ENCODE results near the gene DLGAP5.
A peak's percentile ranks its signal among the peaks of the same experiment; 100 is the strongest.

The DLGAP5 gene

DNA sequence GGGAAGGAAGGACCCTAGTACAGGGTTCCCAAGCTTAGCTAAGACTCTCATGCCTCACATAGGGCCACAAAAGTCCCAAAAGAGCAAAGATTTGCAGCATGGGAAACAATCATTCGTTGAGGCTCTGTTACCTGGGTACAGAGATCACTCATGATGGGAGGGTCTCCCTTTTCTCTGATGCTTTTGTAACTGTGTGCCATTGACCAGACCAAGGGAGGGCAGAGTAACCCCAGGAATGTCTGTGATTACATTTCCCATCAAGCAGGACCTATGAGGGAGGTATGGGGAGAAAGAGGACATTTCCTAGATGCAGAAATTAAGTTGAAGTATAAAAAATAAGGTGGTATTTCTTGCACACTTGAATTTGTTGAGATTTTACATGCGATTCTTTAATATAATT is 16.4 kb upstream of the DLGAP5 start:
- Histone ChIP-seq H3K4me3 (ENCODE audit: low read length) (no peak overlapping the region), H3K9me3 (ENCODE audit: control insufficient read depth, low read length) (no peaks in the 10 kb centered on the region), H3K4me1 (ENCODE audit: control insufficient read depth, insufficient read depth, low read length) (no peaks in the 10 kb centered on the region), H3K27me3 (ENCODE audit: control insufficient read depth, insufficient read depth, low read length) (no peaks in the 10 kb centered on the region), H3K36me3 (ENCODE audit: control insufficient read depth, insufficient read depth, low read length) (no peaks in the 10 kb centered on the region), H3K9ac (ENCODE audit: low read length) (no peak overlapping the region)

DNA sequence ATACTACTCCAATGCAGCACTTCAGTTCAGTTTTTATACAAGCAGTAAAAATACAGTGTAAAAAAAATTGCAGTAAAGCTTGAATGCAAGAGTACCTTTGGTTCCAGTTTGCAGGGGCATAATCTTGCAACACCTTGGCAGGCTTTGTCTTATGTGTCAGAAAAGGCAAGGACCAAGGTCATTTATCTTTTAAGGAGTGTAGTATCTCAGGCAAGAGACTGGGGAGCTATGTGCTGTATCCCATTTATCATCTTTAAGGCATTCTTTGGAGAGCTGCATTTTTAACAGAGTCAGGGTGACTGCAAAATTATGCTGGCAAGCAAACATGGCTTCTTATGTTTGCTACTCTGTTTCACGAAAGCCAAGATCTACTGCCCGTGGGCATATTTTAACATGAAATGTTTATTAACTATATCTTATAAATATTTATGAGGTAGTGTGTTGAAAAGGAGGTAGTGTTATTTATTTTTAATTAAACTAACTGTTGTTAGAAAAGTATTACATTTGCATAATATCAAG is 14.8 kb upstream of the DLGAP5 start:
- no peaks in the 10 kb centered on the region for H3K9me3 ChIP-seq (ENCODE audit: control insufficient read depth, low read length)
- H3K36me3 ChIP-seq (ENCODE audit: control insufficient read depth, insufficient read depth, low read length): no peaks in the 10 kb centered on the region
- no peaks in the 10 kb centered on the region for H3K4me1 ChIP-seq (ENCODE audit: control insufficient read depth, insufficient read depth, low read length)
- H3K9ac ChIP-seq (ENCODE audit: low read length): no peak overlapping the region
- no peak overlapping the region for H3K4me3 ChIP-seq (ENCODE audit: low read length)
- no peaks in the 10 kb centered on the region for H3K27me3 ChIP-seq (ENCODE audit: control insufficient read depth, insufficient read depth, low read length)

DNA sequence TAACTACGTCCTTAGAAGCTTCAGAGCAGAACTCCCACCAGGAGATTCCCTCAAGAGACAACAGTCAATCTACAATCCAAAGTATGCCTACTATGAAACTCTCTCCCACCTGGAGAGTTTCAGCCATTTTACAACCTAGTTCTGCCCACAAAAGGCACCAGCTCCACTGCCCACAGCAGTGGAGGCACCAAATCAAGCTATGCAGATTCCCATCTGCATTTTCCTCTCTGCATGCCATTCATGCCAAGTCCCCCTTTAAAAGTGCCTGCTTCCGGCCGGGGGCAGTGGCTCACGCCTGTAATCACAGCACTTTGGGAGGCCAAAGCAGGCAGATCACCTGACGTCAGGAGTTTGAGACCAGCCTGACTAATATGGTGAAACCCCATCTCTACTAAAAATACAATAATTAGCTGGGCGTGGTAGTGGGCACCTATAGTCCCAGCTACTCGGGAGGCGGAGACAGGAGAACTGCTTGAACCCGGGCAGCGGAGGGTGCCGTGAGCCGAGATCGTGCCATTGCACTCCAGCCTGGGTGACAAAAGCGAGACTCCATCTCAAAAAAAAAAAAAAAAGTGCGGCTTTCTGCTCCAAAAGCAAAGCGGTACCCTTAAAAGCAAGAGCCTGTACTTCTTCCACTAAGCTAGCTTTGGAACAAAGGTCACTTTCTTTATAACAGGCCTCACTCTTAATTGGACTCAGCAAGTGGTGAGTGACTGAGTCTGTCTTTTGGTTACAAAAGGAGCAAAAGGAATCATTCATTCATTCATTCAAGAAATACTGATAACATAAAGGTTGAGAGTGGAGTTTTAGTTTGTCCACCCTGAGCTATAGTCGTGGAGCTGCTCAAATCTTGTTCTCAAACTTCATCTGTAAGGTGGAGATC is 10.1 kb upstream of the DLGAP5 start:
- no peaks in the 10 kb centered on the region for H3K36me3 ChIP-seq (ENCODE audit: control insufficient read depth, insufficient read depth, low read length)
- no peak overlapping the region for H3K9ac ChIP-seq (ENCODE audit: low read length)
- no peaks in the 10 kb centered on the region for H3K27me3 ChIP-seq (ENCODE audit: control insufficient read depth, insufficient read depth, low read length)
- no peaks in the 10 kb centered on the region for H3K9me3 ChIP-seq (ENCODE audit: control insufficient read depth, low read length)
- H3K4me1 ChIP-seq (ENCODE audit: control insufficient read depth, insufficient read depth, low read length): no peaks in the 10 kb centered on the region
- H3K4me3 ChIP-seq (ENCODE audit: low read length): no peak overlapping the region

DNA sequence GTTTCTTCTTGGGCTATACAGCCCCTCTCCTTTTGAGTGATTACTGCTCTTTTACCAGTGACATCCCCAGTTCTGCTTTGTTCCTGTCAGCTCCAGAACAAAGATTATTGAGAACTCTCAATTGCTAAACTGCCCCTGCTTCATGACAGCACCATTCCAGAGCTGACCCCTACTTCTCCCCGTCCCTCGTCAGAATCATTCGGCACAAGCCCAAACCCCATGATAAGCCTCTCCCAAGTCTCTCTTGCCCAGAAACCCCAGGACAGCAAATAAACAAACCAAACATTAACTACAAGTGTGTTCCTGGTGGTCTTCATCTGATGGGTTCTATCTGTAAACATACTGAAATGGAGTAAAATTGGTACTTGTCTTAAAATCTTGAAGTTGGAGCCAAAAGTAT is 9.3 kb upstream of the DLGAP5 start:
- no peaks in the 10 kb centered on the region for H3K9me3 ChIP-seq (ENCODE audit: control insufficient read depth, low read length)
- no peaks in the 10 kb centered on the region for H3K36me3 ChIP-seq (ENCODE audit: control insufficient read depth, insufficient read depth, low read length)
- H3K9ac ChIP-seq (ENCODE audit: low read length): no peak overlapping the region
- no peaks in the 10 kb centered on the region for H3K4me1 ChIP-seq (ENCODE audit: control insufficient read depth, insufficient read depth, low read length)
- H3K27me3 ChIP-seq (ENCODE audit: control insufficient read depth, insufficient read depth, low read length): no peaks in the 10 kb centered on the region
- no peak overlapping the region for H3K4me3 ChIP-seq (ENCODE audit: low read length)

DNA sequence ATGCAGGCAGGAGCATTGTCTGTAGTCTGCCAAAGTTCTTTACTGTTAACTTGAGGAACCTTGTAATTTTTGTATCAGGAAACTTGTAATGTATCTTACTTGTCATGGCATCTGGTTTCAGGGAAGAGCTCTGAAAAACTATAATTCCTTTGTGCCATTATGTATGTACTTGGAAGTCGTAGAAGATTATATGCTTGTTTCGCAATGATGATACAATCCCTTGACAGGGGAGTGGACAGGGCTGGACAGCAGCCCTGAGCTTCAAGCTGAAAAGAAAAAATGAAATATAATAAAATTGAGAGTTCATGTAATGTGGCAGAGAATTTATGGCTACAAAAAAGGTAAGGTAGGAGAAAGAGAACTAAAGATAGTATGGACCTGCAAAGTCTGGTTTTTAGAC is 7.4 kb upstream of the DLGAP5 start:
- Histone ChIP-seq H3K9ac (ENCODE audit: low read length) (no peak overlapping the region), H3K4me1 (ENCODE audit: control insufficient read depth, insufficient read depth, low read length) (no peaks in the 10 kb centered on the region), H3K36me3 (ENCODE audit: control insufficient read depth, insufficient read depth, low read length) (no peaks in the 10 kb centered on the region), H3K27me3 (ENCODE audit: control insufficient read depth, insufficient read depth, low read length) (no peaks in the 10 kb centered on the region), H3K4me3 (ENCODE audit: low read length) (no peak overlapping the region), H3K9me3 (ENCODE audit: control insufficient read depth, low read length) (no peaks in the 10 kb centered on the region)

DNA sequence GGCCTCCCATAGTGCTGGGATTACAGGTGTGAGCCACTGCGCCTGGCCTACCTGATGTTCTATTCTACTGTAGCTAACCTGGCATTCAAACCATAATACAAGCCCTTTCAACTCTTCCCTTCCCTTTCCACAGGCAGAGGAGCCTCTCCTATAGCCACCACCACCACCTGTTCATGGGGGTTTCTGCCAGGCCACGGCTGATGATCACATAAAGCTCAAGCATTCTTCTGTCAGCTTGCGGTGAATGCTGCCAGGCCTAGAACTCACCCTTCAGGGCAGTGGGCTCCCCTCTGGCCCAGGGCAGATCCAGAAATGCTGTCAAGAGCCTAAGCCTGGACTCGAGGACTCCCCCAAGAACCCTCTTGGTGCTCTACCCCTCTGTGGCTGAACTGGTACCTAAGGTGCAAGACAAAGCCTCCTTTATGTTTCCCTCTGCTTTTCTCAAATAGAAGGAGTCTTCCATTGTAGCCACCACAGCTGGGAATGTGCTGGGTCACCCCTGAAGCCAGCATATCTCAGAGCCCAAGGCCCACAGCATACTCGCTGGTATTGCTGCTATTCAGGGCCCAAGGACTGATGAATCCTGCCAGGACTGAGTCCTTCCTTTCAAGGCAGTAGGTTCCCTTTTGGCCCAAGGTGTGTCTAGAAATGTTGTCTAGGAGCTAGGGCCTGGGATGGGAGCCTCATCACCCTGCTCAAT is 3.4 kb upstream of the DLGAP5 start:
- Histone ChIP-seq H3K27me3 (ENCODE audit: control insufficient read depth, insufficient read depth, low read length) (no peaks in the 10 kb centered on the region), H3K4me1 (ENCODE audit: control insufficient read depth, insufficient read depth, low read length) (peaks cover 4% of the 10 kb centered on the region), H3K9me3 (ENCODE audit: control insufficient read depth, low read length) (no peaks in the 10 kb centered on the region), H3K36me3 (ENCODE audit: control insufficient read depth, insufficient read depth, low read length) (no peaks in the 10 kb centered on the region), H3K4me3 (ENCODE audit: low read length) (no peak overlapping the region), H3K9ac (ENCODE audit: low read length) (no peak overlapping the region)

DNA sequence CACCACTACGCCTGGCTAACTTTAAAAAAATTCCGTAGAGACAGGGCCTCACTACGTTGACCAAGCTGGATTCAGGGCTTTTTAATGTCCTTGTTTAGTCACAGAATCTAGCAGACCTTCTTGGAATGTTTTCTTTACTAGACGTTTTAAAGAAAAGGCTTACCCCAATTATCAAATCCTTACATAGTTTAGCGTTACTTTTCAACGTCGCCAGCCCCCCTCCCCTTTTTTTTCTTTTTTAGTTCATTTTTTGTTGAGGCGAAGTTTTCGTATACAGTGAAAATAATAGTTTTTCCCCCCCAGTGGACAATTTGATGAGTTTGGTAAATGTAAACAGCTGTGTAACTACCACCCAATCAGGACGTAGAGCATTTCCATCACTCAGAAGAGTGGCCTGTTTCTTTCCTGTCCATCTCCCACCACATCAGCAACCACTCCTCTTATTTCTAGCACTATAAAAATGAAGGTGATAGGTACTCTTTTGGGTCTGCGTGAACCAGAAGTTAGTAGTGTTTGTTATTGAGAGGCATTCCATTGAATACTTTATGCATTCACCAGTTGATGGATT is 753 bp upstream of the DLGAP5 start:
- Histone ChIP-seq H3K4me3 (ENCODE audit: low read length) (peak overlapping the region; percentile 7), H3K9ac (ENCODE audit: low read length) (peak overlapping the region; percentile 65), H3K27me3 (ENCODE audit: control insufficient read depth, insufficient read depth, low read length) (no peaks in the 10 kb centered on the region)

DNA sequence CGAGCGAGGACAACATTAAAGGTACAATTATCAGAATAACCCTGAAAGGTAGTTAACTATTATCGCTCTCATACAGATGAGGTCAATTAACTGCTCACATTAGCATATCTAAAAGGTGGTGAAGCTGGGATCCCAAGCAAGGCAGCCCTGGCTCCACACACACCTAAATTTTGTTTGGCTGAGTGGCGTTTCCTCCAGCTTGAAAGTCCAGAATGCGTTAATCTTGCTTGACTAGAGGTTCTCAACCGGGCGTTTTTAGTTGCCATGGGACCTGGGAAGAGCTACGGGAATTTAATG is 531 bp downstream of the DLGAP5 start:
- no peaks in the 10 kb centered on the region for H3K27me3 ChIP-seq (ENCODE audit: control insufficient read depth, insufficient read depth, low read length)
- no peaks in the 10 kb centered on the region for H3K9me3 ChIP-seq (ENCODE audit: control insufficient read depth, low read length)
- H3K36me3 ChIP-seq (ENCODE audit: control insufficient read depth, insufficient read depth, low read length): no peaks in the 10 kb centered on the region
- peak overlapping the region; percentile 7 for H3K4me3 ChIP-seq (ENCODE audit: low read length)
- peaks cover 4% of the 10 kb centered on the region for H3K4me1 ChIP-seq (ENCODE audit: control insufficient read depth, insufficient read depth, low read length)
- H3K9ac ChIP-seq (ENCODE audit: low read length): peak overlapping the region; percentile 22

More for the DNA sequence above, 753 bp upstream of the DLGAP5 start:
- Histone ChIP-seq H3K9me3 (ENCODE audit: control insufficient read depth, low read length) (no peaks in the 10 kb centered on the region), H3K36me3 (ENCODE audit: control insufficient read depth, insufficient read depth, low read length) (no peaks in the 10 kb centered on the region), H3K4me1 (ENCODE audit: control insufficient read depth, insufficient read depth, low read length) (peaks cover 4% of the 10 kb centered on the region)

DNA sequence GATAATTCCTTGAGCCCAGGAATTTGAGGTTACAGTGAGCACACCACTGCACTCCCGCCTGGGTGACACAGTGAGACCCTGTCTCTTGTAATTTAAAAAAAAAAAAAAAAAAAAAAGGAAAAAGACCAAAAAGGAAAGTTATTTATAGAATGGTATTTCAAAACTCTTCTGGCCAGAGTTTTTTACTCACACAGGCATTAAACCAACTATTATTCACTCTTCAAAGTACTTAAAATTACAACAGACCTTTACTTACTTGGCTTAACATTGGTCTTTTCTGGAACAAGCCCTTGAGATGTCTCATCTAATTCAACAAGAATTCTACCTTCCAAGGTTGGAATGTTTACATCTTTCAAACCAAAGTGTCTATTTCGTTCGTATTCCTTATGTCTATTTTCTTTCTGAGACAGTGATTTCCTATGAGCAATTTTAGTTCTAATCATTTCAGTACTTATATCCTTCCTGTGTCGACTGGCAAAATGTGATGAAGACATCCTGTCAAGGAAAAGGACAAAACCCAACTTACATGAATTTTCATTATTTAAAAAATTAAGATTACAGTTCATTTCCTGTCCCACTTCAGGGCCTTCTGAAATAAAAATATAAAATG is 2.6 kb downstream of the DLGAP5 start:
- Histone ChIP-seq H3K36me3 (ENCODE audit: control insufficient read depth, insufficient read depth, low read length) (no peaks in the 10 kb centered on the region), H3K4me3 (ENCODE audit: low read length) (no peak overlapping the region), H3K27me3 (ENCODE audit: control insufficient read depth, insufficient read depth, low read length) (no peaks in the 10 kb centered on the region), H3K4me1 (ENCODE audit: control insufficient read depth, insufficient read depth, low read length) (peaks cover 4% of the 10 kb centered on the region), H3K9me3 (ENCODE audit: control insufficient read depth, low read length) (no peaks in the 10 kb centered on the region), H3K9ac (ENCODE audit: low read length) (no peak overlapping the region)

DNA sequence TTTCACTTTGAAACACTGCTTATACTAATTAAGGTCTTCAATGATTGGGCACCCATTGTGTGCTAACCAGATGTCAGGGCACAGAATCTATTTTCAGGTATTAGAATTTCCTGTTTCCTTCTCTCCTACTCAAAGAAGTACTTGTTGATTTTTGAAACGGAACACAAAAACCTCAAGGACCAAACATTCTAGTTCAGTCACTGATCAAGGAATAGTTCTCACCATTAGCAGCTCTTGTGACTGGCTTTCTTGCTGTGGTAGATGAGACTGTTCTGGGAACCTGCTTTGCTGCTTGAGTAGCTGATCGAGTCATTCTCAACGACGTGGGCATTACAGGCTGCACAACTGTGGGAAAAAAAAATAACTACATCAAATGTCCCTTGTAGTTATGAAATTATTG is 11.0 kb downstream of the DLGAP5 start:
- no peak overlapping the region for H3K9ac ChIP-seq (ENCODE audit: low read length)
- H3K9me3 ChIP-seq (ENCODE audit: control insufficient read depth, low read length): no peaks in the 10 kb centered on the region
- H3K4me3 ChIP-seq (ENCODE audit: low read length): no peak overlapping the region
- no peaks in the 10 kb centered on the region for H3K27me3 ChIP-seq (ENCODE audit: control insufficient read depth, insufficient read depth, low read length)
- H3K4me1 ChIP-seq (ENCODE audit: control insufficient read depth, insufficient read depth, low read length): no peaks in the 10 kb centered on the region
- H3K36me3 ChIP-seq (ENCODE audit: control insufficient read depth, insufficient read depth, low read length): no peaks in the 10 kb centered on the region

DNA sequence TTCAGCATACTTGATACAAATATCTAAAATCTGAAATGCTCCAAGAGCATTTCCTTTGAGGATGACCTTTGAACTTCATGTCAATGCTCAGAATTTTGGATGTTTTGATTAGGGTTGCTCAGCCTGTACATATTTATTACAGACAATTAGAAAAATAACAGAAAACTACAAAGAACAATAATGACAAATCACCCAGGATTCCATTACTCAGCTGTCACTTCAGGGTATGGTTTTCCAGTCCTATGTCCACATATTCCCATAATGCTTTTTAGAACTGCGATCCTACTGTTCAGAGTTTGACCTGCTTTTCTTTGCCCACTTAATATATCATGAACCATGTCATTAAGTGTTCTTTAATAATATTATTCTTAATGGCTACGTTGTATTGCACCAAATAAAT is 11.4 kb downstream of the DLGAP5 start:
- Histone ChIP-seq H3K4me1 (ENCODE audit: control insufficient read depth, insufficient read depth, low read length) (no peaks in the 10 kb centered on the region), H3K9me3 (ENCODE audit: control insufficient read depth, low read length) (no peaks in the 10 kb centered on the region), H3K27me3 (ENCODE audit: control insufficient read depth, insufficient read depth, low read length) (no peaks in the 10 kb centered on the region), H3K9ac (ENCODE audit: low read length) (no peak overlapping the region), H3K4me3 (ENCODE audit: low read length) (no peak overlapping the region), H3K36me3 (ENCODE audit: control insufficient read depth, insufficient read depth, low read length) (no peaks in the 10 kb centered on the region)

DNA sequence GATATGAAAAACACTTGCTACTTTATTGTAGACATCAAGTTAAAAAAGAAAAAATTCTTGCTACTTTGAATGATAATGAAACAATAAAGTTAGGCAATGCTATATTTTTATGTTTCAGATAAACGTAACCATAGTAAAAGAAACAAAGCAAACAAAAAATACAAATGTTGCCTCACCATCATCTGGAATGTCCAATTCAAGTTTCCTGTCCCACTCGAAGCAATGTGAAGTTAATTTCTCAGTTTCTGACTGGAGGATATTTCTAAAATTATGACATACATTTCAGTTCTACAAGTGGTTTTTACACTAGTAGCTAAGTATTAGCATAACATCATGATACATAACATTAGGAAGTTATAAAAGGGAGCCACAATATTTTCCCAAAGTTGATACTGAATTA is 20.9 kb downstream of the DLGAP5 start:
- no peaks in the 10 kb centered on the region for H3K36me3 ChIP-seq (ENCODE audit: control insufficient read depth, insufficient read depth, low read length)
- no peak overlapping the region for H3K9ac ChIP-seq (ENCODE audit: low read length)
- no peaks in the 10 kb centered on the region for H3K27me3 ChIP-seq (ENCODE audit: control insufficient read depth, insufficient read depth, low read length)
- H3K4me1 ChIP-seq (ENCODE audit: control insufficient read depth, insufficient read depth, low read length): no peaks in the 10 kb centered on the region
- H3K9me3 ChIP-seq (ENCODE audit: control insufficient read depth, low read length): no peaks in the 10 kb centered on the region
- no peak overlapping the region for H3K4me3 ChIP-seq (ENCODE audit: low read length)

Data from mucosa of stomach (tissue), 1 donor.